GM06990 (cell line): ENCODE results near the gene PNPLA2.

Source experiments
- DNase-seq: peaks from one replicate; pipeline ENCODE4 v3.0.0-alpha.2; 2011; ENCODE audit not compliant: insufficient read length; ENCODE audit errors: extremely low read depth
- H3K27me3 ChIP-seq: replicated peaks from 2 replicates; pipeline ENCODE4 v1.6.0; 2011; ENCODE audit warnings: low read length; ENCODE audit not compliant: control insufficient read depth, insufficient read depth
- H3K36me3 ChIP-seq: 2 replicates; pipeline ENCODE4 v1.5.1; 2011; ENCODE audit warnings: low read length; ENCODE audit not compliant: control insufficient read depth, insufficient read depth
- H3K4me3 ChIP-seq: replicated peaks from 2 replicates; pipeline ENCODE4 v1.5.1; 2011; ENCODE audit warnings: low read depth, mild to moderate bottlenecking, control low read depth, low read length
- CTCF ChIP-seq: IDR thresholded peaks from 2 replicates; pipeline ENCODE4 v1.5.1; 2011; ENCODE audit warnings: low read length, control low read depth, mild to moderate bottlenecking, inconsistent platforms; ENCODE audit not compliant: insufficient read depth, poor library complexity, severe bottlenecking

Gene PNPLA2

GRCh38 chr11:859394-860131, 40.8 kb downstream of the PNPLA2 start:
- H3K4me3 ChIP-seq = no peak overlapping the region
- no peak for TF ChIP-seq CTCF
- no peaks in the 10 kb centered on the region for H3K36me3 ChIP-seq
- no peak for DNase-seq
- no peaks in the 10 kb centered on the region for H3K27me3 ChIP-seq

- H3K36me3 ChIP-seq = no peaks in the 10 kb centered on the region
- TF ChIP-seq CTCF = no peak
- DNase-seq = no peak
- no peak overlapping the region for H3K4me3 ChIP-seq
- no peaks in the 10 kb centered on the region for H3K27me3 ChIP-seq
These were observed 41.8 kb downstream of the PNPLA2 start for GRCh38 chr11:860234-861104.

GRCh38 chr11:861105-861479, 42.4 kb downstream of the PNPLA2 start:
- Histone ChIP-seq H3K27me3 (no peaks in the 10 kb centered on the region), H3K36me3 (no peaks in the 10 kb centered on the region), H3K4me3 (no peak overlapping the region)
- no peak for TF ChIP-seq CTCF
- no peak for DNase-seq

- no peak for DNase-seq
- H3K4me3 ChIP-seq = no peak overlapping the region
- H3K27me3 ChIP-seq = no peaks in the 10 kb centered on the region
- H3K36me3 ChIP-seq = no peaks in the 10 kb centered on the region
- no peak for TF ChIP-seq CTCF
These were observed 43.5 kb downstream of the PNPLA2 start for GRCh38 chr11:862081-862661.

GRCh38 chr11:862696-863022, 43.9 kb downstream of the PNPLA2 start:
- H3K4me3 ChIP-seq = no peak overlapping the region
- no peak for TF ChIP-seq CTCF
- H3K27me3 ChIP-seq = no peaks in the 10 kb centered on the region
- DNase-seq = no peak
- no peaks in the 10 kb centered on the region for H3K36me3 ChIP-seq
